ENCODE measurements around the gene CALHM2.
"Not testable (repeated sequence)": the region's sequence is repeated elsewhere in the genome, so short reads cannot be mapped to it uniquely, and the experiment has no call there.

The CALHM2 gene

DNA sequence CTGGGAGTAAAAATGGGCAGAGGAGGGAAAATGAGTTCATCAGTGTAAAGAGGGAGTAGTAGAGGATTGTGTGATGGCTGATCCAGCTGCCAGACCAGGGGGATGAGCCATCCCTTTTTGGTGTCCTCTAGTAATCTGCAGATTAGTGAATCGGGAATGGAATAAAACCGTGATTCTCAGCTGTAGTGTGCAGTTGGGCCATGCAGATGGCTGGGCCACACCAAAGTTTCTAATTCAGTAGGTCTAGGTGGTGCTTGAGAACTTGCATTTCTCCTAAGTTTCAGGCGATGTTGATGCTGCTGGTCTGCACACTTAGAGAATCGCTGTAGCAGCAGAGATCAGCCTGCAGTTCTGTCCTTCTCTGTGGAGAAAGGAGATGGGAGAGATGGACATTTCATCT, 33.1 kb downstream of the CALHM2 start:
- Mint-ChIP-seq H3K4me1 (no peaks in the 10 kb centered on the region), H3K27ac (no peak overlapping the region), H3K4me3 (no peak overlapping the region), H3K27me3 (no peaks in the 10 kb centered on the region), H3K9me3 (no peaks in the 10 kb centered on the region)
- DNase-seq (no peak), ATAC-seq (no peak)

DNA sequence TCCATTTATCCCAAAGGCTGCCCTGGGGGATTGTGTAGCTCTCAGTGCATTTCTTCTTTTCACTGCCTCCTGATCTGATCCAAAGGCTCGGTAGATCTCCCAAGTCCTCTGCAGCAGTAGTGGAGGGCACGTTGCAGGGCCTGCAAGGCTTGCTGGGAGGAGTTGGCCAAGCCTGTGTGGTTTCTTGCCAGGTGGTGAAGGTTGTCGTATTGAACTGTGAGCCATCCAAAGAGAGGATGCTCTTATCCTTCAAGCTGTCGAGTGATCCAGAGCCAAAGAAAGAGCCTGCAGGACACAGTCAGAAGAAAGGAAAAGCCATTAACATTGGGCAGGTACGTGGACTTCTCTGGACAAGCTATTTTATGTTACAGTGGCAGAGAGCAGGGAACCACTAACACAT, 34.6 kb downstream of the CALHM2 start:
- Mint-ChIP-seq H3K4me1 (no peaks in the 10 kb centered on the region), H3K27me3 (no peaks in the 10 kb centered on the region), H3K4me3 (no peak overlapping the region), H3K9me3 (no peaks in the 10 kb centered on the region), H3K27ac (peak overlapping the region in 1 of 2 donors; percentile 22)
- DNase-seq (no peak), ATAC-seq (no peak)

DNA sequence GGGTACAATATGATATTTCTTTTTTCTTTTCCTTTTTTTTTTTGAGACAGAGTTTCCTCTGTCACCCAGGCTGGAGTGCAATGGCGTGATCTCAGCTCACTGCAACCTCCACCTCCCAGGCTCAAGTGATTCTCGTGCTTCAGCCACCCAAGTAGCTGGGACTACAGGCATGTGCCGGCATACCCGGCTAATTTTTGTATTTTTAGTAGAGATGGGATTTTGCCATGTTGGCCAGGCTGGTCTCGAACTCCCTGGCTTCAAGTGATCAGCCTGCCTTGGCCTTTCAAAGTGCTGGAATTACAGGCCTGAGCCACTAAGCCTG, 35.1 kb downstream of the CALHM2 start:
- H3K27ac Mint-ChIP-seq, ATAC-seq, H3K4me3 Mint-ChIP-seq, H3K9me3 Mint-ChIP-seq, H3K27me3 Mint-ChIP-seq, H3K4me1 Mint-ChIP-seq, DNase-seq: not testable (repeated sequence)

DNA sequence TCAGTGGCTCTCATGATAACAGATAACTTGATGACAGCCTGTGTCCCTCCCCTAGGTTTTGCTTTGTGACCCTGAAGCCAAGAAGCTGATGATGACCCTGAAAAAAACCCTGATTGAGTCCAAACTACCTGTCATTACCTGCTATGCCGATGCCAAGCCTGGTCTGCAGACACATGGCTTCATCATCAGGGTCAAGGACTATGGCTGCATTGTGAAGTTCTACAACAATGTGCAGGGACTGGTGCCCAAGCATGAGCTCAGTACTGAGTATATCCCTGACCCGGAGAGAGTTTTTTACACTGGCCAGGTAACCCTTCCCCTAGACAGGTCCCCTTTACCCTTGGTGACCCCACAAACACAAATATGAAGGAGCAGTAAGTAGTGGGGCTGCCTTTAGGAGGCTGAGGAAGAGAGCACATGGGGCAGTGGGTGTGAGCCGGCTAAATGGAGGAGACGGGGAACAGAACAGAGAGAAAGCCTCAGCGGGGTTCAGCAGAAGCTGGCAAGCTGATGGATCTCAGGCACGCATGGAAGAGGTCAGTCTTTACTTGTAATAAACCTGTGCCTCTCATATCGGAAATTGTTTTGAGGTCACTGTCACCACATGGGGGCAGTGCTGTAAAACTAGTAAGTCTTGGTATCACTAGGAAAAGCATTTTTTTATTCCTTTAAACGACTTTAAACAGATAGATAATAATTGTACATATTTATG, 35.6 kb downstream of the CALHM2 start:
- ATAC-seq (peak; percentile 53), DNase-seq (peak; percentile 45 to 48)
- no peak overlapping the region for H3K4me3 Mint-ChIP-seq
- H3K9me3 Mint-ChIP-seq, result no peaks in the 10 kb centered on the region
- H3K4me1 Mint-ChIP-seq, result no peaks in the 10 kb centered on the region
- H3K27ac Mint-ChIP-seq, result no peak overlapping the region
- H3K27me3 Mint-ChIP-seq, result no peaks in the 10 kb centered on the region

DNA sequence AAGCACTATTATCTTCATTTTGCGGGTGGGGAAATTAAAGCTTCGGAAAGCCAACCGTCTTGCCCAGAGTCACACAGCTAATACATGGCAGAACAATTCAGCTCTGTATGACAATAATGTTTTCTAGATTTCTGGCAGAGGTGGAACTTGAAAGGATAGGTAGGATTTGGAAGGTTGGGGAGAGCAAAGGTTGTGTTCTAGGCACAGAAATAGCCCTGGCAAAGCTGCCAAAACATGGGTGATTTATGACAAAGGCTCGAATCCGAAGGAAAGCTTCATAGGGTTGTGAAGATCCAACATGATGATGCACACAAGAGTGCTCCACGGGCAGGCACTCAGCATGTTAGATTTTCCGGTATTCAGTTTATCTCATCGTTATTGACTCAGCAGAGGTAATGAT, 36.6 kb downstream of the CALHM2 start:
- ATAC-seq, result no peak
- Mint-ChIP-seq H3K27me3 (no peaks in the 10 kb centered on the region), H3K9me3 (no peaks in the 10 kb centered on the region), H3K4me3 (no peak overlapping the region), H3K27ac (no peak overlapping the region), H3K4me1 (no peaks in the 10 kb centered on the region)
- DNase-seq, result no peak

DNA sequence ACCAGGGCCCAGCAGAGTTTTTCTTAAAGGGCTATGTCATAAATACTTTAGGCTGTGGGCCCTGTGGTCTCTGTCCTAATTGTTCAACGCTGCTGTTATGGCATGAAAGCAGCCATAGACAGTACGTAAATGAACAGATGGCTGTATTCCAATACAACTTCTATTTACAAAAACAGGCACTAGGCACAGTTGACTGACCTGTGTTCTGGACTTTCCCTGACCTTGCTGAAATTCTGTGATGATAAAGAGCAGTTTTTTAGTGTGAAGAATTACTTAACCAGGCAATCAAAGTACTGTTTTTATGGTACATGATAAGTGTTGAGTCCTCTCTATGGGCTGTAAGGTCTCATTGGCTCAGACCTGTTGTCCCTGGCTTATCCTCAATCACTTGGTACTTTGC, 38.6 kb downstream of the CALHM2 start:
- Mint-ChIP-seq H3K4me1 (no peaks in the 10 kb centered on the region), H3K27ac (no peak overlapping the region), H3K4me3 (no peak overlapping the region), H3K9me3 (no peaks in the 10 kb centered on the region), H3K27me3 (no peaks in the 10 kb centered on the region)
- ATAC-seq, result no peak
- no peak for DNase-seq

DNA sequence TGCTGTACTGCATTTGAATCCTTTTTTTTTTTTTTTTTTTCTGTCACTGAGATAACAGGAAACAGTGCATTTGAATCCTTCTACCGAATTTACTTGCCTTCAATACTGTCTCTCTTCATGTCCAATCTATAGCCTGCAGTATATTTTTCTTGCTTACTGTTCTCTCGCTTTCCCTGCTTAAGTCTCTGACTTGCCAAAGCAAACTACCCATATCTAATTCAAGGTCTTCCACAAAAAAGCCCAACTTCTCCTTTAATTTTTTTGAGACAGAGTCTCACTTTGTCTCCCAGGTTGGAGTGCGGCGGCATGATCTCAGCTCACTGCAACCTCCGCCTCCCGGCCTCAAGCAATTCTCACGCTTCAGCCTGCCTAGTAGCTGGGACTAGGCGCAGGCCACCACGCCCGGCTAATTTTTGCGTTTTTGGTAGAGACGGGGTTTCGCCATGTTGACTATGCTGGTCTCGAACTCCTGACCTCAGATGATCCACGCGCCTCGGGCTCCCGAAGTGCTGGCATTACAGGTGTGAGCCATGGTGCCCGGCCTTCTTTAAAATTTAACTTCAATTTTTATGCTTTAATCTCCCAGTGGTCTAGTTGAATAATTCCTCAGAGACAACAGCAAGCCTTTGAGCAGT, 54.9 kb downstream of the CALHM2 start:
- Mint-ChIP-seq H3K27me3 (no peaks in the 10 kb centered on the region), H3K4me3 (peak overlapping the region; percentile 88 to 99), H3K4me1 (peaks cover 64% of the 10 kb centered on the region), H3K27ac (peak overlapping the region; percentile 84 to 90), H3K9me3 (no peaks in the 10 kb centered on the region)
- no peak for DNase-seq
- ATAC-seq, result no peak

DNA sequence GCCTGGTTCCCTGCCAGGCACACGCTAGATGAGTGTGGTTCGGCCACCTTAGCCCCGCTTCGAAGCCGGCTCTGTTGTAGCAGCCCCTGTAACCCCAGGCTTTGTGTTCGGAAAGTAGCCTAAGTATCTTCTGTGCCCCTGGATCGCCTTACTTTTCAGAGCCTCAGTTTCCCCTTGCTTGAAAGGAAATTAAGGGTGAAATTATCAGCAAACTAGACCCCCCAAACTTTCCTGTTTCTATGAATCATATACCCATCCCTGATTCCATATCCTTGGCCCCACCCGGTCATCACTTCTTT, 55.4 kb downstream of the CALHM2 start:
- Mint-ChIP-seq H3K4me1 (peaks cover 64% of the 10 kb centered on the region), H3K9me3 (no peaks in the 10 kb centered on the region), H3K4me3 (peak overlapping the region; percentile 88 to 99), H3K27me3 (no peaks in the 10 kb centered on the region), H3K27ac (peak overlapping the region; percentile 84 to 90)
- no peak for DNase-seq
- ATAC-seq, result no peak

Data from stimulated activated naive CD8-positive, alpha-beta T cell treated with anti-CD3 and anti-CD28 coated beads, Interleukin-15, amount 100 ng/mL, for 72 hours (primary cell).